ENCODE results near the gene C15orf61.

C15orf61 gene

GRCh38 chr15:67506775-67507747 is 13.9 kb upstream of the C15orf61 start:
- no peak overlapping the region for H3K27ac ChIP-seq
- TF ChIP-seq CTCF (IDR thresholded peaks at IDR 0.05), result no peak
- no peak for TF ChIP-seq ZFX (IDR thresholded peaks at IDR 0.05; ENCODE audit: borderline replicate concordance)

DNA sequence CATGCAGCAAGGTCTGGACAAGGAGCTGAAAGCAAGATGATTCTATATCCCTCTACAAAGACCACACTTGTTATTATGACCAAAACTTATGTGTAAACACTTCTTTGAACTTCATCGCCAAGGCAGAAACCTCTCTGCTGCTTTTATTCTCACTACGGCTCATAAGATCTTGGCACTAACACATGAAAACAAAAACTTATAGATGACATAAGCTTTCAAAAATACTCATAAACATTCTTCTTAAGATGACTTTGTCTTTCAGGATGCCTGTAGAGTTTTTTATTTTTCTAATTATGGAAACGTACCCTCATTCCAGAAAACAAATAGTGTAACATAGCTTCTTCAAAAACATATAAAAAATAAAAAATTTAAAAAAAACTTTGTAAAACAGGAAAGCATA is 12.5 kb upstream of the C15orf61 start:
- no peak overlapping the region for H3K27ac ChIP-seq
- no peak for TF ChIP-seq CTCF (IDR thresholded peaks at IDR 0.05)
- TF ChIP-seq ZFX (IDR thresholded peaks at IDR 0.05; ENCODE audit: borderline replicate concordance), result no peak

GRCh38 chr15:67509918-67510317 is 11.0 kb upstream of the C15orf61 start:
- no peak overlapping the region for H3K27ac ChIP-seq
- no peak for TF ChIP-seq ZFX (IDR thresholded peaks at IDR 0.05; ENCODE audit: borderline replicate concordance)
- TF ChIP-seq CTCF (IDR thresholded peaks at IDR 0.05), result no peak

- no peak for TF ChIP-seq ZFX (IDR thresholded peaks at IDR 0.05; ENCODE audit: borderline replicate concordance)
- H3K27ac ChIP-seq, result no peak overlapping the region
Measured at GRCh38 chr15:67510597-67511190, 10.2 kb upstream of the C15orf61 start.

- no peak overlapping the region for H3K27ac ChIP-seq
- TF ChIP-seq CTCF (IDR thresholded peaks at IDR 0.05) (no peak), ZFX (IDR thresholded peaks at IDR 0.05; ENCODE audit: borderline replicate concordance) (no peak)
Measured at GRCh38 chr15:67511606-67512005, 9.3 kb upstream of the C15orf61 start.

DNA sequence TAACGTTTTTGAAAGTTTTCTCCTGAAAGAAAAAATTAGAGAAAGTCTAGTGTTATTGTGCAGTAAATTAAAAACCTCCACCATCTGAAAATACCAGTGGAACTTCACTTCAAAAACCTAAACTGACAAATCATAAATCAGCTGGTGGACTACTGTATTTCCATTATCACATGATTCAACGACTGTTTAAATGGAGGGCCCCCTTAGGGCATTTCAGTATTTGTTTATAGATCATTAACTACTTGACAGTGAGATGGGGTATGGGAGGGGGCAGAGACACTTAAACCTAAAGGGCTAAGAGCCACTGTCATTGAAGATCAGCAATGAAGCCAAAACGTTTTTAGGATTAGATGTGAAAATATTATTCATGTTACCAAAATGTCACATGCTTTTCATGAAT is 8.8 kb upstream of the C15orf61 start:
- TF ChIP-seq ZFX (IDR thresholded peaks at IDR 0.05; ENCODE audit: borderline replicate concordance) (no peak), CTCF (IDR thresholded peaks at IDR 0.05) (no peak)
- H3K27ac ChIP-seq, result no peak overlapping the region

DNA sequence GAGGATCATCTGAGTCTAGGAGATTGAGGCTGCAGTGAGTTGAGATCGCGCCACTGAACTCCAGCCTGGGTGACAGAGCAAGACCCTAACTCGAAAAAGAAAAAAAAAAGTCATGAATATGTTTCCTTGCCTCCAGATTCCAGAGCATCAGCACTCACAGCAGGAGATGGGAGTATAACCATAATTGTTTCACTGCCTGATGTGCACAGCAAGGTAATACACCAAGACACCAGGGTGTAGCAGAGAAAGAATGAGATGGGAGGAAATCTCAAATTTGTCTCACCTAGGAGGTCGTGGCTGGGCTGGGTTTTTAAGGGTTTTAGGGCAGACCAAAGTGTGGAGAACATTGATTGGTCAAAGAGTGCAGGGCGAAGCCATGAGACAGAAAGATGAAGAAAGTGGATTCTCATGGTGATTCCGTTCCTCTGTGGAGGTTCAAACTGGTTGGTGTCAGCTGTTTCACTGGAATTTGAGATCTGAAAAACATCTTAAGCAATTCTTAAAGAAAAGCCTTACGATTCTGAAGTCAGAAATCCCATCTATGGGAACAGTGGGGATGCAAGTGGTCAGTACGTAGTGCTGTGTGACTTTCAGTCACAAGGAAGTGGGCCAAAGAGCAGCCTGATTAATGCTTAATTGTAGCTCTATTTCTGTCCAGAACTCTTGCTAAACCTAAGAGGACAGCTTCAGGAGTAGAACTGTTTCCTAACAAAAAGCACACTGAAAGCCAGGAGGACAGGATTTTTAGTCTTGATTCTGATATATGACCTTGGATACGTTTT is 7.8 kb upstream of the C15orf61 start:
- TF ChIP-seq CTCF (IDR thresholded peaks at IDR 0.05) (no peak), ZFX (IDR thresholded peaks at IDR 0.05; ENCODE audit: borderline replicate concordance) (no peak)
- no peak overlapping the region for H3K27ac ChIP-seq
